Chondrocyte (in vitro differentiated cells): ENCODE measurements around the gene AUTS2. TPM values are rescaled to one million over a fixed set of nuclear protein-coding genes. Genes with fewer than 3 reads are reported as not detected.
A peak's percentile ranks its signal among the peaks of the same experiment; 100 is the strongest.

ENCODE experiments used
- DNase-seq: peaks from one replicate; pipeline ENCODE4 v3.0.0; 2021; ENCODE audit warnings: mixed read lengths, low spot score
- H3K27ac Mint-ChIP-seq: one replicate; pipeline ENCODE4 v1.8.0; 2021; ENCODE audit warnings: mild to moderate bottlenecking, moderate library complexity, mixed read lengths; ENCODE audit not compliant: unreplicated experiment
- H3K27me3 Mint-ChIP-seq: 2 replicates; pipeline ENCODE4 v1.8.0; 2021; ENCODE audit warnings: low read depth, mixed read lengths
- H3K36me3 Mint-ChIP-seq: 2 replicates; pipeline ENCODE4 v1.8.0; 2021; ENCODE audit warnings: low read depth, mixed read lengths
- H3K4me1 Mint-ChIP-seq: 2 replicates; pipeline ENCODE4 v1.8.0; 2021; ENCODE audit warnings: low read depth, mild to moderate bottlenecking, mixed read lengths
- H3K4me3 Mint-ChIP-seq: one replicate; pipeline ENCODE4 v1.8.0; 2021; ENCODE audit warnings: mild to moderate bottlenecking, moderate library complexity, mixed read lengths; ENCODE audit not compliant: unreplicated experiment
- H3K9me3 Mint-ChIP-seq: 2 replicates; pipeline ENCODE4 v1.8.0; 2021; ENCODE audit warnings: low read depth, mixed read lengths
- total RNA-seq: library from RNA; stranded (reverse); gene quantifications from 3 replicates; pipeline ENCODE4 v1.2.1, GENCODE V29; 2021
- TF ChIP-seq, protein P1 (sequence below): fragments of 200-600 bp; sonication (generic); IDR thresholded peaks from 2 replicates; pipeline ENCODE4 v1.5.0; 2021; ENCODE audit warnings: antibody characterized with exemption, mild to moderate bottlenecking, moderate library complexity

The AUTS2 gene
- total RNA-seq, 1 donor from 2014 or later, result 31.5 TPM

DNA sequence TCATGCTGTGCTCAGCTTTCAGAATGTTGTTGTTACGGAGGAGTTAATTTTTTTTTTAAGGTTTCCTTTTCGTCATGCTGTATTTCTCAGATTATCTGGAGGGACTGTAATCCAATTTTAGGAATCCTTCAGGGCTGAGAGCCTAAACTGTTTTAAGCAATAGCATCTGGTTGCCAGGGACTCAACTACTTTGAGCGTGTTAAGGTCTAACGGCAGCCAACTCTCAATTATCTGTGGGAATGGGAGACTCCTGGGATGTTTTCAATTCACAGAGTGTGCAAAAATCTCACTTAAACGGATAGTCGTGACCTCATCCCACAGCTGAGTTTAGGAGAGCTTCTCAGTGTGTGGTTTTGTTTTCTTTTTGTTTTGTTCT, 291.7 kb downstream of the AUTS2 start:
- H3K27ac Mint-ChIP-seq, result no peak overlapping the region
- no peak for DNase-seq
- H3K4me1 Mint-ChIP-seq, result no peaks in the 10 kb centered on the region
- H3K27me3 Mint-ChIP-seq, result no peaks in the 10 kb centered on the region
- no peak overlapping the region for H3K4me3 Mint-ChIP-seq
- H3K36me3 Mint-ChIP-seq, result no peaks in the 10 kb centered on the region
- no peaks in the 10 kb centered on the region for H3K9me3 Mint-ChIP-seq
- TF ChIP-seq, protein P1, sequence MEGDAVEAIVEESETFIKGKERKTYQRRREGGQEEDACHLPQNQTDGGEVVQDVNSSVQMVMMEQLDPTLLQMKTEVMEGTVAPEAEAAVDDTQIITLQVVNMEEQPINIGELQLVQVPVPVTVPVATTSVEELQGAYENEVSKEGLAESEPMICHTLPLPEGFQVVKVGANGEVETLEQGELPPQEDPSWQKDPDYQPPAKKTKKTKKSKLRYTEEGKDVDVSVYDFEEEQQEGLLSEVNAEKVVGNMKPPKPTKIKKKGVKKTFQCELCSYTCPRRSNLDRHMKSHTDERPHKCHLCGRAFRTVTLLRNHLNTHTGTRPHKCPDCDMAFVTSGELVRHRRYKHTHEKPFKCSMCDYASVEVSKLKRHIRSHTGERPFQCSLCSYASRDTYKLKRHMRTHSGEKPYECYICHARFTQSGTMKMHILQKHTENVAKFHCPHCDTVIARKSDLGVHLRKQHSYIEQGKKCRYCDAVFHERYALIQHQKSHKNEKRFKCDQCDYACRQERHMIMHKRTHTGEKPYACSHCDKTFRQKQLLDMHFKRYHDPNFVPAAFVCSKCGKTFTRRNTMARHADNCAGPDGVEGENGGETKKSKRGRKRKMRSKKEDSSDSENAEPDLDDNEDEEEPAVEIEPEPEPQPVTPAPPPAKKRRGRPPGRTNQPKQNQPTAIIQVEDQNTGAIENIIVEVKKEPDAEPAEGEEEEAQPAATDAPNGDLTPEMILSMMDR, result no peak

DNA sequence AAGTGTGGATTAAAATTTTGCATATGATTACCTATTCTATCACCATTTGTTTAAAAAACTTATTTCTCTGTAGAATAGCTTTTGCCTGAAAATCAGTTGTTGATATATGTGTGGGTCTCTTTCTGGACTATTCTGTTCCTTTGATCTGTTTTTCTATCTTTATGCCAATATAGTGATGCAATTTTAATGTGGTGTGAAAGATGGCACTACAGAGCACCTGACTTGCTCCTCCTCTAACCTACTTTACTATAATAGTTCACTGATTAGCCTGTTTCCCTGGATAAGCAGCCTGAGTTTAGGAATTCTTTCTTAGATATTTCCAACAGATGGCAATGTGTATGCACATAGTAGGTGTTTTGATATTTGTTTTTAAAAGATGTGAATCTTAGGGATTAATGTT, 294.5 kb downstream of the AUTS2 start:
- H3K9me3 Mint-ChIP-seq, result no peaks in the 10 kb centered on the region
- no peaks in the 10 kb centered on the region for H3K36me3 Mint-ChIP-seq
- H3K4me3 Mint-ChIP-seq, result no peak overlapping the region
- no peak for DNase-seq
- no peak overlapping the region for H3K27ac Mint-ChIP-seq
- TF ChIP-seq, protein P1, result peak; percentile 20
- no peaks in the 10 kb centered on the region for H3K27me3 Mint-ChIP-seq
- peaks cover 13% of the 10 kb centered on the region for H3K4me1 Mint-ChIP-seq

DNA sequence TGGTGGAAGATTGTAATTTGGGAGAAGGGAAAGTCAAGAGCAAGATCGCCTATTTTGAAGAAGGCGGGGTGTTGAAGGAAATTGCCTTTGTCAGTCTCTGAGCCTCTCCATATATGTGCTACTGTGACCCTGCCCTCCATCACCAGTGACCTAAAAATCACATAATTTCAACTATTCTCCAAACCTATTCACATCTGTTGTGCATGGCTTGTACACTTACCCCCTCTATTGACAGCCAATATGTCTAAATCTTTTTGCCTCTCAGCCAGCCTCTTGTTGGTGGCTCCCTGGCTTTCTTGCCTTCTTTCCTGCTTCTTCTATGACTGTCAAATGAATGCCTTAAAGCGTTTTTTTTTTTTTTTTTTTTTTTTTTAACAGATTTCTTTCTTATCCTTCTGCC, 295.6 kb downstream of the AUTS2 start:
- H3K4me3 Mint-ChIP-seq, result no peak overlapping the region
- peaks cover 13% of the 10 kb centered on the region for H3K4me1 Mint-ChIP-seq
- H3K27ac Mint-ChIP-seq, result no peak overlapping the region
- no peak for DNase-seq
- H3K36me3 Mint-ChIP-seq, result no peaks in the 10 kb centered on the region
- TF ChIP-seq, protein P1, result peak; percentile 80
- no peaks in the 10 kb centered on the region for H3K27me3 Mint-ChIP-seq
- no peaks in the 10 kb centered on the region for H3K9me3 Mint-ChIP-seq

DNA sequence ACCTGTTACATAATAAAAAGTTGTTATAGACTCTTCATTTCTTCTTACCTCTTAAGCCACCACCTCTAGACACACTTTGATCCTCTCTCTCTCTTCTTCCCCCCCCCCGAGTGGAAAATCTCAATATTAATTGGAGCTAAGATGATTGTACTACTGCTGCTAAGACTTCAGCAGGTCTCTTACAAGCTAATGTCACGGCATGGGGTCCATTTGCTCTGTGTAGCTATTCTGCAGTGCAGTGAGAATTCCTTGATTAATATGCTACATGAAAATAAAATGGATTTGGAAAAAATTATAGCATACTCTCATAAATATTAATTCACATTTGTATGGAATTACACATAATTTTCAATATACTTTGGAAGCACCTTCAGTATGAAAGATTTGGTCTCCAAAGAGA, 297.2 kb downstream of the AUTS2 start:
- Mint-ChIP-seq H3K27me3 (no peaks in the 10 kb centered on the region), H3K27ac (no peak overlapping the region), H3K9me3 (no peaks in the 10 kb centered on the region), H3K36me3 (no peaks in the 10 kb centered on the region), H3K4me3 (no peak overlapping the region), H3K4me1 (peaks cover 13% of the 10 kb centered on the region)
- TF ChIP-seq, protein P1, result no peak
- no peak for DNase-seq

DNA sequence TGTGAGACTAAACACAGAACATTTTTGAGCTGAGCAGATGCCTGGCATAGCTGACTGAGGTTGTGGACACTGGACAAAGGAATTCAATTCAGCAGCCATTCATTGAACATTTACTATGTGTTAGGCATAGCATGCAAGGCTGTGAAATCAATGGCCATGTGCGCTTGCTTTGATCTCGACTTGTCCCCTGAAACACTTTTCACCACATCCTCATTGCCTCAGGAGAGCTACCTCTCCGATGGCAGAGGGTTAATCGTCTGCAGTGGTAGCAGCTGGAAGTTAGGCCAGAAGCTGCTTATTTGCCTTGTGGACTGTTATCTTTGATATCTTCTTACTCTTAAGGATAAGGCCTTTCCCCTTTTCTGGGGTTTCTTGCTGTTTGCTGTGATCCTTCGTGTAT, 297.8 kb downstream of the AUTS2 start:
- H3K9me3 Mint-ChIP-seq, result no peaks in the 10 kb centered on the region
- H3K27ac Mint-ChIP-seq, result no peak overlapping the region
- TF ChIP-seq, protein P1, result no peak
- no peak overlapping the region for H3K4me3 Mint-ChIP-seq
- no peaks in the 10 kb centered on the region for H3K27me3 Mint-ChIP-seq
- H3K4me1 Mint-ChIP-seq, result peaks cover 13% of the 10 kb centered on the region
- H3K36me3 Mint-ChIP-seq, result no peaks in the 10 kb centered on the region
- DNase-seq, result no peak
